ENCODE measurements around the gene CATSPERD.
A peak's percentile ranks its signal among the peaks of the same experiment; 100 is the strongest.
"Not testable (repeated sequence)": the region's sequence is repeated elsewhere in the genome, so short reads cannot be mapped to it uniquely, and the experiment has no call there.

Gene CATSPERD

GRCh38 chr19:5717215-5717935 lies 3.1 kb upstream of the CATSPERD start:
- TF ChIP-seq CTCF (IDR thresholded peaks at IDR 0.05; ENCODE audit: low read depth, low read length) = no peak
- DNase-seq (ENCODE audit: extremely low read depth, low read depth) = no peak

GRCh38 chr19:5718037-5718578 lies 2.3 kb upstream of the CATSPERD start:
- DNase-seq (ENCODE audit: extremely low read depth, low read depth) = no peak
- TF ChIP-seq CTCF (IDR thresholded peaks at IDR 0.05; ENCODE audit: low read depth, low read length) = no peak

GRCh38 chr19:5718579-5719273 lies 1.7 kb upstream of the CATSPERD start:
- no peak for TF ChIP-seq CTCF (IDR thresholded peaks at IDR 0.05; ENCODE audit: low read depth, low read length)

GRCh38 chr19:5719274-5719960 lies 1.0 kb upstream of the CATSPERD start:
- no peak for DNase-seq (ENCODE audit: extremely low read depth, low read depth)
- TF ChIP-seq CTCF (IDR thresholded peaks at IDR 0.05; ENCODE audit: low read depth, low read length) = no peak

More at GRCh38 chr19:5718579-5719273, 1.7 kb upstream of the CATSPERD start:
- DNase-seq (ENCODE audit: extremely low read depth, low read depth) = peak; percentile 89

DNA sequence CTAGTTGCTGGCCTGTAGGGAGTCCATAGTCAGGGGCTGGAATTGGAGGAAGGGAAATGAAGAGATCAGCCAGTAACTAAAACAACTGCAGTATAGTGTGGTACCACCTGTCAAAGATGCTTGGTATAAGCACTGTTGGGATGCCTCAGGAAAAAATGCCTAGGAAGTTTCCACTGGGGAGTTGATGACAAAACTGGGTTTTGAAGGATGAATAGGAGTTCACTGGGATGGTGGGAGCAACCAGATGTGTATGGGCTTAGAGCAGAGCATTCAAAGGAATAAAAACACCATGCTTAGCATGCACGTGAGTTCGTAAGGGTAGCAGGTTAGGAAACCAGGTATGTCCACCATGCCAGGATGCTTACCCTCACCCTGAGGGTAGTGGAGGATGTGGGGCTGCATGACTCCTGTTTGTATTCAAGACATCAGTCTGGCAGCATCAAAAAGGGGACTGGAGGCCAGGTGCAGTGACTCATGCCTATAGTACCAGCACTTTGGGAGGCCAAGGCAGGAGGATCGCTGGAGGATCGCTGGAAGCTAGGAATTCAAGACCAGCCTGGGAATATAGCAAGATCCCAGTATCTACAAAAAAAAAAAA lies 7.1 kb downstream of the CATSPERD start:
- TF ChIP-seq CTCF (IDR thresholded peaks at IDR 0.05; ENCODE audit: low read depth, low read length) = no peak
- no peak for DNase-seq (ENCODE audit: extremely low read depth, low read depth)

DNA sequence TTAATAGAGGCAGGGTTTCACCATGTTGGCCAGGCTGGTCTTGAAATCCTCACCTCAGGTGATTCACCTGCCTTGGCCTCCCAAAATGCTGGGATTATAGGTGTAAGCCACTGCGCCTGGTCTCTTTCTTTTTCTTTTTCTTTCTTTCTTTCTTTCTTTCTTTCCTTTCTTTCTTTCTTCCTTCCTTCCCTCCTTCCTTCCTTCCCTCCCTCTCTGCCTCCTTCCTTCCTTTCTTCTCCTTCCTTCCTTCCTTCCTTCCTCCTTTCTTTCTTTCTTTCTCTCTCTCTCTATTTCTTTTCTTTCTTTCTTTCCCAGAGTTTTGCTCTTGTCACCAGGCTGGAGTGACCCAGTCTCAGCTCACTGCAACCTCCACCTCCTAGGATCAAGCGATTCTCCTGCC lies 12.7 kb downstream of the CATSPERD start:
- DNase-seq (ENCODE audit: extremely low read depth, low read depth) = not testable (repeated sequence)

DNA sequence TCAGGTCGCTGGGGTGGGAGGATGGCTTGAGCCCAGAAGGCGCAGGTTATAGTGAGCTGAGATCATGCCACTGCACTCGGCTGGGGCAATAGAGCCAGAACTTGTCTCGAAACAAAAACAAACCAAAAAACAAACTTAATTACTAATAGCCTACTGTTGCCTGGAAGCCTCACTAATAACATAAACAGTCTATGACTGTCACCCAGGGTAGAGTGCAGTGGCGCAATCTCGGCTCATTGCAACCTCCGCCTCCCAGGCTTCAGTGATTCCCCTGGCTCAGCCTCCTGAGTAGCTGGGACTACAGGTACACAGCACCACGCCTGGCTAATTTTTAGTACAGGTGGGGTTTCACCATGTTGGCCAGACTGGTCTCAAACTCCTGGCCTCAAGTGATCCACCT lies 18.0 kb downstream of the CATSPERD start:
- TF ChIP-seq CTCF (IDR thresholded peaks at IDR 0.05; ENCODE audit: low read depth, low read length) = no peak
- DNase-seq (ENCODE audit: extremely low read depth, low read depth) = no peak
